ENCODE measurements around the gene PDZD8.
"Not testable (repeated sequence)": the region's sequence is repeated elsewhere in the genome, so short reads cannot be mapped to it uniquely, and the experiment has no call there.

The PDZD8 gene

GRCh38 chr10:117348236-117348635 lies 27.0 kb downstream of the PDZD8 start:
- DNase-seq (ENCODE audit: low spot score) = no peak

DNA sequence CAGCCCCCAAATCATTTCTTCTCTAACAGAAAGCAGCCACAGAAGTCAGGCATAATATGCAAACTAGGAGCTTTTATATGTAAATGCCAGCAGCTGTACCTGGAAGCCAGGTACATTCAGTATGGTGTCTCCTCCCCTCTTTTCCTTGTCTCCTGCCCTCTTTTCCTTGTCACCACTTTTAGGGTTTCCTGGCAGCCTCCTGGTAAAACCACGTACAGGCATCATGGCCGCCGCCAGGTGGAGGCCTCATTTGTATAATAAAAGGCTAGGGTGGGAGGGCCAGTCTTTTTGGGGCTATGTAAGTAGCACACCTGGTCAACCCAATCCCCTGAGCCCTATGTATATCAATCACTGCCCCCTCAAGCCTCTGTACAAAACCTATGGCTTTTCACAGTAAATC lies 28.7 kb downstream of the PDZD8 start:
- no peak for DNase-seq (ENCODE audit: low spot score)

- DNase-seq (ENCODE audit: low spot score) = no peak
These were observed 30.1 kb downstream of the PDZD8 start for GRCh38 chr10:117345143-117345542.

GRCh38 chr10:117342641-117343040 lies 32.6 kb downstream of the PDZD8 start:
- no peak for DNase-seq (ENCODE audit: low spot score)

DNA sequence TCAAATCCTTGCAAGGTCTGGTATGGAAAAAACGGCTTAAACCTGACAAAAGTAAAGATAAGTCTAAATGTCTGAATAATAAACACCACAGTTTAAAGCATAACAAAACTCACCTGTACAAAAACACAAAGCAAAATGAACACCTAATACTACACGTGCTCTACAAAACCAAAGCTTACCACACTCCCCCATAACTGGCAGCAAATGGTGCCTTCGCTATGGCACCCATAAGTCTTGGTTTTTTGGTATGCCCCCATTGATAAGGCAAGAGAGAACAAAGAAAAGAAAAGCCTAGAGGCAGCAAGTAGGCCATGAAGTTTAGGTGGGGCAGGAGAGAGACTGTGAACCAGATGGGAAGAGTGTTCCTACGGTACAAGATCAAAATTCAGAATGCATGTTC lies 34.2 kb downstream of the PDZD8 start:
- DNase-seq (ENCODE audit: low spot score) = no peak

DNA sequence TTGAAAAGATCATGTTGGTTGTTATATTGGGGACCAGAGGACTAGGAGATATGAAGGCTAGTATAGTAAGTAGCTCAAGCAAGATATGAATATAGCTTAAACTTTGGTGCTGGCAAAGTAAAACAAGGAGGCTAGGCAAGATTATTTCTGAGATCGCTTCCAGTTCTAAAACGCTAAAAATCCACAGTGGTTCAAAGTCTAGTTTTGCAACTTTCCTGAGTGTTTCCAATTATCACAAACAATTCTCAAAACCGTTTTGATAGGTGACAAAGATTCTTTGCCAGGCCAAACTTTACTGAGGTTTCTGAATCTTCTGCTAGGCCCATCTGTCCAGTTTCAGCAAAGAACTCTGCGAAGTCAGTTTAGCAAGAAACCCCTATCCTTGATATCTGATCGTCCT lies 35.3 kb downstream of the PDZD8 start:
- no peak for DNase-seq (ENCODE audit: low spot score)

- no peak for DNase-seq (ENCODE audit: low spot score)
These were observed 35.7 kb downstream of the PDZD8 start for GRCh38 chr10:117339578-117339977.

- no peak for DNase-seq (ENCODE audit: low spot score)
These were observed 40.3 kb downstream of the PDZD8 start for GRCh38 chr10:117334926-117335325.

DNA sequence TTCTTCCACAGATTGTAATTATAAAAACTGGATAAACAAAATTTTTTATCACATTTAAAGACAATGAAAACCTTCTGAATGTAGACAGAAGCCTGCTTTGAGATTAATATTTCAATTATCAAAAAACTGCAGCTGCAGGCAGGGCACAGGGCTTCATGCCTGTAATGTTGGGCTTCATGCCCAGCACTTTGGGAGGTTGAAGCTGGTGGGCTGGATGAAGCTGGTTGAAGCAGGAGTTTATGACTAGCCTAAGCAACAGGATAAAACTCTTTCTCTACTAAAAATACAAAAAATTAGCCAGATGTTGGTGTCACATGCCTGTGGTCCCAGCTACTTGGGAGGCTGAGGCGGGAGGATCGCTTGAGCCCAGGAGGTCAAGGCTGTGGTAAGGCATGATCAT lies 41.2 kb downstream of the PDZD8 start:
- DNase-seq (ENCODE audit: low spot score) = no peak

- no peak for DNase-seq (ENCODE audit: low spot score)
These were observed 48.0 kb downstream of the PDZD8 start for GRCh38 chr10:117327262-117327661.

- DNase-seq (ENCODE audit: low spot score) = no peak
These were observed 50.9 kb downstream of the PDZD8 start for GRCh38 chr10:117324367-117324766.

DNA sequence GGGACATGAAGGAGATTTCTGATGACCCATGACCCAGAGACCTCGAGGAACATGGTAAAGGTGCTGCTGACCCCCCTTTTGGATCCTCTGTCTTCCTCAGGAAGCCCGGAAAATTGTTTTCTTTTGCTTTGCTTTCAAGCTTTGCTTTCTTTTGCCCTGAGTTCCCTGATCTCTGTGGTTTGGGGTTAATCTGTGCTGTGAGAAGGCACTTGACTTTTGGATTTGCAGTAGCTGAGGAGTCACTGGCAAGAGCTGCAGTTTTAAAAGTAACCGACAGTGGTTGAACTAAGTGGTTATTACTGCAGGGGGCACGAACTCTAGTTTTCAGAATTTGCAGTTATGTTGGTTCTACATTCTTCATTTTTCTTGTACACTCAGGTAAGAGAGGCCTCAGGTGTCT lies 53.0 kb downstream of the PDZD8 start:
- DNase-seq (ENCODE audit: low spot score) = no peak

DNA sequence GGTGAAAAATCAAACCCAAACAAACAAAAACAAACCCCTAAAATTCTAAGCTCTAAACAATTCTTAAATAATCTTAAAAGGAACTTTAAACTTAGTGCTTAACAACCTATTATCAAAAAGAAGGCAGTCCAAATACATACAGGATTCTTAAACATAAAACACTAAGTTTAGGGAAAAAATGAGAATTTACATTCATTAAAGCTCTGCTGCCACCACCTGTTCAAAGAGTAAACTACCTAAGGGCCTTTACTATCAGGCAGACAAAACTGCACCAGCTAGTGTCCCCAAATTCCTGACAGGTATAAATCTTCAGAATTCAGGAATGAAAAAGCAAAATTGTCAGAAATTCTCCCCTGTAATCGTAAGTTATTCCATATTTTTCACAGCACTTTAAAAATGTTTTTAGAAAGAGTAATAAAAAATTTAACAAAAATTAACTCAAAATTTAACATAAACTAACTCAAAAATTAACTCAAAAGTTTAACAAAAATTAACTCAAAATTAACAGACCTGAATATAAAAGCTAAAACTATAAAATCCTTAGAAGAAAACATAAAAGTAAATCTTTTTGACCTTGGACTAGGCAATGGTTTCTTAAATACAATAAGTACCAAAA lies 55.1 kb downstream of the PDZD8 start:
- DNase-seq (ENCODE audit: low spot score) = peak; percentile 14

DNA sequence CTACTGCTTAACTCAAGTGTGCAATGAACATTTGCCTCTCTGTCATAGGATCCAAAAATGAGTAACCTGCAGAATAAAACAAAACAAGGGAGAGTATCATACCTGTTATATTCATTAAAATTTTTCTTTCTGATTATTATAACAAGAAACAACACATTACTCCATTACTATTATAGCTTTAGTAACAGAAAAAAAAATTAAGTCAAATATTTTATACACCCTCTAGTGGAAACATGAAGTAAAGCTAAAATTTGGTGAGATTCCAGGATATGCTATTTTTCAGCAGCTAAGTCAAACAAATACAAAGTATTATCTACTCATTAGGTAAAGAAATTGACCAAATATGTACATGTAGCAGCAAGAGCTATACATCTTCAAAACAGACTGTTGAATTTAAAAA lies 56.3 kb downstream of the PDZD8 start:
- no peak for DNase-seq (ENCODE audit: low spot score)

GRCh38 chr10:117316701-117317100 lies 58.5 kb downstream of the PDZD8 start:
- DNase-seq (ENCODE audit: low spot score) = no peak

DNA sequence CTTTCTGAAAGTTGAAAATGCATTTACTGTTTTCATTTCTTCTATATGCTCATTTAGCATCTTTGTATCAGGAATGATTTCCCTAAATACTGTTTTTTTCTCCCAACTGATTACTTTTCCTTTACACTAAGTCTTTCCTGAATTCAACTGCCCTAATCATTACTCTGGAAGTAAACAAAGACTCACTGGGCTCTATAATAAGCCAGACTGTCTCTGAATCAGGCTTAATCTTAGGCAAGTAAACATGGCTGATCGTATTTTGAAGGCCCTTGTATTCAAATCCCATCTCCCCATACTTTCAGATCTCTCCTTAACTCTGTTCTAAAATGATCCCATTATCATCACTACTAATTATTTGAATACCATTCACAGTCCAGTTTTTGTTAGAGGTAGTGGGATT lies 61.6 kb downstream of the PDZD8 start:
- no peak for DNase-seq (ENCODE audit: low spot score)

GRCh38 chr10:117312430-117312829 lies 62.8 kb downstream of the PDZD8 start:
- DNase-seq (ENCODE audit: low spot score) = no peak

DNA sequence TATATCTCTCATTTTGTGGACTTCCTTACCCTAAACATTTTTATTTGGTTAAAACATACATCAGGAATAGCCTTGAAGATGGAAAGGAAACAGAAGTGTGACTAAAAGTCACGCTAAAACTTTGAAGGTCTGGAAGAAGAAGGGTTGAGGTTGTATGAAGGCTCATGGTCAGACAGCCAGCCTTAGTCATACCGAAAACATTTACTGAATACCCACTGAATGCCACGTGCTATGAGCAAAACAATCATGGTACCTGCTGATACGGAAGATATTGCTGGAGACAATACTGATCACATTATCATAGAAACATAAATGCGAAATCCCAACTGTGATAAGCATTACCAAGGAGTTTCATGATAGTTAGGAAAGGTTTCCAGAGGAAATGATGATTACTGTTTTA lies 64.0 kb downstream of the PDZD8 start:
- DNase-seq (ENCODE audit: low spot score) = no peak

DNA sequence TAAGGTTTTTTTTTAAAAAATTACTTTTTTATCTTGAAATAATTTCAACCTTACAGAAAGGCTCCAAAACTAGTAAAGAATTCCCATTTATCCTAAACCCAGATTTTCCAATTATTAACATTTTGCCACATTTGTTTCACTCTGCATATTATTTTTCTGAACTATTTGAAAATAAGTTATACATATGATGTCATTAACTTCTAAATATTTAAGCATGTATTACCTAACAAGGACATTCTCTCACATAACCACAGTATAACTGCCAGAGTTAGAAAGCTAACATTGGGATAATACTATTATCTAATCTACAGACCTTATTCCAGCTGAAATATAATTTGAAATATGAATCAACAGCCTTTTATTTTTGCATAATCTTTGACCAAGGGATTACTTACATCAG lies 68.6 kb downstream of the PDZD8 start:
- DNase-seq (ENCODE audit: low spot score) = no peak

DNA sequence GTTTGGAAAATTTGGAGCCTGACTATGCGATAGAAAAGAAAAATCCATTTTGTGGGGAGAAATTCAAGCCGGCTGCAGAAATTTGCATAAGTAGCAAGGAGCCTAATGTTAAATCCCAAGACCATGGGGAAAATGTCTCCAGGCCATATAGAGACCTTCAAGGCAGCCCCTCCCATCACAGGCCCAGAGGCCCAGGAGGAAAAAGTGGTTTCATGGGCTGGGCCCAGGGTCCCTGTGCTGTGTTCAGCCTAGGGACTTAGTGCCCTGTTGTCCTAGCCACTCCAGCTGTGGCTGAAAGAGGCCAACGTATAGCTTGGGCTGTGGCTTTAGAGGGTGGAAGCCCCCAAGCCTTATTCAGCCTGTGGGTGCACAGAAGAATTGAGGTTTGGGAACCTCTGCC lies 71.8 kb downstream of the PDZD8 start:
- DNase-seq (ENCODE audit: low spot score) = not testable (repeated sequence)

GRCh38 chr10:117300671-117301070 lies 74.6 kb downstream of the PDZD8 start:
- no peak for DNase-seq (ENCODE audit: low spot score)

GRCh38 chr10:117299435-117299834 lies 75.8 kb downstream of the PDZD8 start:
- DNase-seq (ENCODE audit: low spot score) = no peak

DNA sequence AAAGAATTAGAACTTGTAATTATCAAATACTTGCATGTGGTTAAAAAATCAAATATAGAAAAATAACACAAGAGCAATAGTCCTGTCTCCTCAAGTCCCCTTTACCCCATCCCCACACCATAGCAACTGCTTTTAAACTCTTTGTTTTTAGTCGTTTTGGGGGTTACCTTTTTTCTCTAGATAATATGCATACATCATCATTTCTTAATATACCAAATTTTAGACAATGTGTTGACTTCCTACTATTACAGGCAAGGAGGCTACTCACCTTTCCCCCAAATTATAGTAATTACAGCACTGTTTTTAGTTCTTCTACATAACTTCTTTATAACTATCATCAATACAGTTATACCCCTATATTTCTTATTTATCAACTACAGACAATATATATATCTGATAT lies 77.0 kb downstream of the PDZD8 start:
- no peak for DNase-seq (ENCODE audit: low spot score)

DNA sequence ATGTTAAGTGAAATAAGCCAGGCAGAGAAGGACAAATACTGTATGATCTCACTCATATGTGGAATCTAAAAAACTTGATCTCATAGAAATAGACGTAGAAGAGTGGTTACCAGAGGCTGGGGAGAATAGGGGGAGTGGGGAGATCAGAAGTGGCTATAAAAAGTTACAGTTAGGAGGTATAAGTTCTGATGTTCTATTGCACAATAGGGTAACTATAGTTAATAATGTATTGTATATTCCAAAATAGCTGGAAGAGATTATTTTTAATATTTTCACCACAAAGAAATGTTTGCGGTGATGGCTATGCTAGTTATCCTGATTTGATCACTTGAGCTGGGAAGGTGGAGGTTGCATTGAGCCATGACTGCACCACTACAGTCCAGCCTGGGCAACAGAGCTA lies 80.5 kb downstream of the PDZD8 start:
- DNase-seq (ENCODE audit: low spot score) = no peak
